Nephron (organoid): ENCODE data around the gene PIP5K1A.

ENCODE experiments used
- H3K27ac Mint-ChIP-seq, 3 experiments: 2 replicates each; pipeline ENCODE4 v1.8.0; 2020; ENCODE audit warnings: mixed read lengths in 3 of 3, mild to moderate bottlenecking in 2 of 3, moderate library complexity in 1 of 3
- H3K27me3 Mint-ChIP-seq: 2 replicates; pipeline ENCODE4 v1.8.0; 2021; ENCODE audit warnings: low read depth, mild to moderate bottlenecking, moderate library complexity, mixed read lengths
- H3K36me3 Mint-ChIP-seq: 2 replicates; pipeline ENCODE4 v1.8.0; 2020; ENCODE audit warnings: low read depth, mixed read lengths
- H3K4me1 Mint-ChIP-seq: 2 replicates; pipeline ENCODE4 v1.8.0; 2020; ENCODE audit warnings: mixed read lengths
- H3K4me3 Mint-ChIP-seq, 3 experiments: 2 replicates each; pipeline ENCODE4 v1.8.0; 2020; ENCODE audit warnings: mild to moderate bottlenecking in 3 of 3, mixed read lengths in 3 of 3, moderate library complexity in 2 of 3
- H3K9me3 Mint-ChIP-seq: 2 replicates; pipeline ENCODE4 v1.8.0; 2020; ENCODE audit warnings: mixed read lengths
- CTCF ChIP-seq, 3 experiments: fragments of 200-600 bp; sonication (generic); IDR thresholded peaks; one replicate each; pipeline ENCODE4 v1.5.0; 2021; ENCODE audit warnings: antibody characterized with exemption in 3 of 3; ENCODE audit not compliant: unreplicated experiment in 3 of 3

PIP5K1A gene

GRCh38 chr1:151292207-151293030 is 94.1 kb downstream of the PIP5K1A start:
- no peak overlapping the region for H3K4me3 Mint-ChIP-seq
- peak in 2 of 3 experiments; percentile 10 for TF ChIP-seq CTCF (IDR thresholded peaks at IDR 0.05; ENCODE audit: unreplicated experiment in 3 of 3)
- peaks cover 46% of the 10 kb centered on the region for H3K36me3 Mint-ChIP-seq
- no peaks in the 10 kb centered on the region for H3K9me3 Mint-ChIP-seq
- peaks cover 6% of the 10 kb centered on the region for H3K4me1 Mint-ChIP-seq
- peak overlapping the region; percentile 60 to 72 (median 68) for H3K27ac Mint-ChIP-seq
- no peaks in the 10 kb centered on the region for H3K27me3 Mint-ChIP-seq

GRCh38 chr1:151293093-151293492 is 94.7 kb downstream of the PIP5K1A start:
- Mint-ChIP-seq H3K4me3 (no peak overlapping the region), H3K4me1 (peaks cover 6% of the 10 kb centered on the region)

GRCh38 chr1:151294742-151295462 is 96.5 kb downstream of the PIP5K1A start:
- H3K27me3 Mint-ChIP-seq, result no peaks in the 10 kb centered on the region
- peaks cover 60% of the 10 kb centered on the region for H3K36me3 Mint-ChIP-seq
- no peak overlapping the region for H3K4me3 Mint-ChIP-seq
- TF ChIP-seq CTCF (IDR thresholded peaks at IDR 0.05; ENCODE audit: unreplicated experiment in 3 of 3), result no peak
- H3K9me3 Mint-ChIP-seq, result no peaks in the 10 kb centered on the region
- no peak overlapping the region for H3K27ac Mint-ChIP-seq
- H3K4me1 Mint-ChIP-seq, result peaks cover 6% of the 10 kb centered on the region

More at GRCh38 chr1:151293093-151293492, 94.7 kb downstream of the PIP5K1A start:
- Mint-ChIP-seq H3K36me3 (peaks cover 51% of the 10 kb centered on the region), H3K27ac (peak overlapping the region; percentile 60 to 72 (median 68)), H3K9me3 (no peaks in the 10 kb centered on the region), H3K27me3 (no peaks in the 10 kb centered on the region)
- no peak for TF ChIP-seq CTCF (IDR thresholded peaks at IDR 0.05; ENCODE audit: unreplicated experiment in 3 of 3)
